Caco-2 (cell line): ENCODE results near the gene PRPF19. TPM values are rescaled to one million over a fixed set of nuclear protein-coding genes. Genes with fewer than 3 reads are reported as not detected.
A peak's percentile ranks its signal among the peaks of the same experiment; 100 is the strongest.

Source experiments
- BruUV-seq: library from RNA; stranded (reverse); fragments of 400-500 nt; replicated peaks from 2 replicates; lab custom pipeline; 2021; lab: Mats Ljungman, UMichigan
- CTCF ChIA-PET: fragments of 300-600 bp; sonication (Branson Sonifier 250); formaldehyde crosslinking; loops from one replicate; lab custom pipeline; 2022; ENCODE audit warnings: antibody characterized with exemption; lab: Charles Lee
- POLR2A ChIA-PET: fragments of 300-600 bp; sonication (Branson Sonifier 250); formaldehyde crosslinking; loops from one replicate; lab custom pipeline; 2022; ENCODE audit warnings: antibody characterized with exemption; lab: Charles Lee
- DNase-seq, 2 experiments: peaks; one replicate each; pipeline versions ENCODE4 v3.0.0 to v3.0.0-alpha.2; 2020 to 2022
- H3K27me3 ChIP-seq: replicated peaks from 2 replicates; pipeline ENCODE4 v1.6.0; 2011; ENCODE audit warnings: low read length; ENCODE audit not compliant: control insufficient read depth, insufficient read depth
- H3K36me3 ChIP-seq: 2 replicates; pipeline ENCODE4 v1.5.1; 2011; ENCODE audit warnings: low read length; ENCODE audit not compliant: control insufficient read depth, insufficient read depth
- H3K4me1 ChIP-seq: fragments of 250-450 bp; sonication (Bioruptor Pico); 2 replicates; pipeline ENCODE4 v1.5.1; 2020; ENCODE audit warnings: mild to moderate bottlenecking
- H3K4me3 ChIP-seq: 2 replicates; pipeline ENCODE4 v1.5.1; 2011; ENCODE audit warnings: low read depth, mild to moderate bottlenecking, control low read depth, low read length
- H3K9me3 ChIP-seq: fragments of 250-450 bp; sonication (Bioruptor Pico); 2 replicates; pipeline ENCODE4 v1.5.1; 2020; ENCODE audit warnings: mild to moderate bottlenecking, moderate library complexity
- H3K27ac Mint-ChIP-seq: one replicate; pipeline ENCODE4 v1.8.0; 2022; ENCODE audit warnings: mixed read lengths; ENCODE audit not compliant: unreplicated experiment
- H3K27me3 Mint-ChIP-seq: one replicate; pipeline ENCODE4 v1.8.0; 2022; ENCODE audit warnings: mixed read lengths; ENCODE audit not compliant: insufficient read depth, unreplicated experiment
- H3K36me3 Mint-ChIP-seq: one replicate; pipeline ENCODE4 v1.8.0; 2022; ENCODE audit warnings: mild to moderate bottlenecking, mixed read lengths; ENCODE audit not compliant: insufficient read depth, unreplicated experiment
- H3K4me1 Mint-ChIP-seq: one replicate; pipeline ENCODE4 v1.8.0; 2022; ENCODE audit warnings: low read depth, mixed read lengths; ENCODE audit not compliant: unreplicated experiment
- H3K4me3 Mint-ChIP-seq: one replicate; pipeline ENCODE4 v1.8.0; 2022; ENCODE audit warnings: mild to moderate bottlenecking, moderate library complexity, mixed read lengths; ENCODE audit not compliant: unreplicated experiment
- H3K9me3 Mint-ChIP-seq: one replicate; pipeline ENCODE4 v1.8.0; 2022; ENCODE audit warnings: mixed read lengths; ENCODE audit not compliant: unreplicated experiment
- CTCF ChIP-seq, 2 experiments: fragments of 200-600 bp in 1 of 2; IDR thresholded peaks; 1 replicate in 1 of 2; 2 replicates in 1 of 2; pipeline versions ENCODE4 v1.5.1 to v1.8.0; 2011 to 2022; ENCODE audit warnings: antibody characterized with exemption in 1 of 2, control low read depth in 1 of 2, inconsistent platforms in 1 of 2, low read depth in 1 of 2, low read length in 1 of 2, mild to moderate bottlenecking in 1 of 2, moderate library complexity in 1 of 2; ENCODE audit not compliant: insufficient read depth in 1 of 2, severe bottlenecking in 1 of 2, unreplicated experiment in 1 of 2
- intact Hi-C: fragments of 100-400 bp; cut with micrococcal nuclease; formaldehyde crosslinking; loops from one replicate; pipeline ENCODE4 v1.10.0; 2022; ENCODE audit not compliant: unreplicated experiment
- total RNA-seq: library from RNA; stranded (reverse); gene quantifications from 2 replicates; pipeline ENCODE4 v1.2.3, GENCODE V29; 2022

PRPF19 gene
- total RNA-seq, 1 experiment from 2014 or later = 183 TPM

- no peaks in the 10 kb centered on the region; the same call in none of the 2 replicates for H3K36me3 ChIP-seq
- Mint-ChIP-seq H3K9me3 (no peaks in the 10 kb centered on the region), H3K27ac (peak overlapping the region; percentile 71), H3K4me1 (peaks cover 31% of the 10 kb centered on the region), H3K4me3 (peak overlapping the region; percentile 69), H3K27me3 (no peaks in the 10 kb centered on the region), H3K36me3 (peaks cover 59% of the 10 kb centered on the region)
- ChIA-PET POLR2A (no interaction called here), CTCF (interaction anchor here (0.6 kb wide), 1 partner anchor 8 kb away, joined by 3 read pairs; no protein-coding TSS in a partner anchor)
- H3K4me3 ChIP-seq = peak overlapping the region; percentile 94
- BruUV-seq = no TSS peak
- DNase-seq = no peak
- intact Hi-C loops = no loop called here
- no peaks in the 10 kb centered on the region for H3K27me3 ChIP-seq
- no peak for TF ChIP-seq CTCF (IDR thresholded peaks at IDR 0.05; ENCODE audit: insufficient read depth in 1 of 2, low read depth in 1 of 2, low read length in 1 of 2, severe bottlenecking in 1 of 2, unreplicated experiment in 1 of 2)
- peaks cover 16% of the 10 kb centered on the region for H3K4me1 ChIP-seq
- no peaks in the 10 kb centered on the region for H3K9me3 ChIP-seq
Measured at GRCh38 chr11:60844045-60844869, 62.1 kb downstream of the PRPF19 start.

- Mint-ChIP-seq H3K36me3 (peaks cover 51% of the 10 kb centered on the region), H3K27ac (peak overlapping the region; percentile 71), H3K4me1 (peaks cover 31% of the 10 kb centered on the region), H3K9me3 (no peaks in the 10 kb centered on the region), H3K27me3 (no peaks in the 10 kb centered on the region), H3K4me3 (peak overlapping the region; percentile 69)
- CTCF ChIA-PET = interaction anchor here (0.6 to 1.2 kb wide), 3 partner anchors 8 to 45 kb away, joined by 3 to 4 read pairs (median 4); no protein-coding TSS in a partner anchor
- BruUV-seq = no TSS peak
- TF ChIP-seq CTCF (IDR thresholded peaks at IDR 0.05; ENCODE audit: insufficient read depth in 1 of 2, low read depth in 1 of 2, low read length in 1 of 2, severe bottlenecking in 1 of 2, unreplicated experiment in 1 of 2) = no peak
- peaks cover 16% of the 10 kb centered on the region for H3K4me1 ChIP-seq
- intact Hi-C loops = loop anchor here (1.0 kb wide), 1 partner anchor 9 kb away; no protein-coding TSS in a partner anchor
- POLR2A ChIA-PET = interaction anchor here (0.6 kb wide), 1 partner anchor 1080 kb away, joined by 5 read pairs; no protein-coding TSS in a partner anchor
- H3K36me3 ChIP-seq = no peaks in the 10 kb centered on the region
- no peaks in the 10 kb centered on the region for H3K27me3 ChIP-seq
- no peaks in the 10 kb centered on the region for H3K9me3 ChIP-seq
- no peak for DNase-seq
- peak overlapping the region; percentile 94 for H3K4me3 ChIP-seq
Measured at GRCh38 chr11:60842668-60843600, 63.5 kb downstream of the PRPF19 start.
